Fibroblast of the conjunctiva (primary cell): ENCODE data around the gene RNF38.

ENCODE experiments used
- DNase-seq: peaks from one replicate; pipeline ENCODE4 v3.0.0-alpha.2; 2010; ENCODE audit warnings: low read depth

The RNF38 gene

DNA sequence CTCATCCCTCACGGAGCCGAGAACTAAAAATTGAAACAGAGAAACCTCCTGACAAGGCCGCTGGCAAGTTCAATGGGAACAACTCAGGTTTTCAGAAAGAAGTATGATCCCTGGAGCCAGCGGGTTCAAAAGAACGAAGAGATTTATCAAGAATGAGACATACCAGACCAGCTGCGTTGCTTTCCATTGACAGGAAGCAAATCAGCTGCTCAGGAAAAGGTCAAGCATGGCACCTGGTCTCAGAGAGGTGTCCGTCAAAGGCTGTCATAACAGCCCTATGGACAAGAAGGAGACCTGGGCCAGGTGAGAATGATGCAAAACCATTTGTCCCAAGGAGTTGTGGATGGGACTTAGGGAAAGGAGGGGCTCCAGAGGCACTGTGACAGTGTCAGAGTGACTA, 106.9 kb downstream of the RNF38 start:
- DNase-seq: no peak

GRCh38 chr9:36292641-36293040, 107.4 kb downstream of the RNF38 start:
- DNase-seq: no peak

GRCh38 chr9:36290996-36291395, 109.1 kb downstream of the RNF38 start:
- no peak for DNase-seq

DNA sequence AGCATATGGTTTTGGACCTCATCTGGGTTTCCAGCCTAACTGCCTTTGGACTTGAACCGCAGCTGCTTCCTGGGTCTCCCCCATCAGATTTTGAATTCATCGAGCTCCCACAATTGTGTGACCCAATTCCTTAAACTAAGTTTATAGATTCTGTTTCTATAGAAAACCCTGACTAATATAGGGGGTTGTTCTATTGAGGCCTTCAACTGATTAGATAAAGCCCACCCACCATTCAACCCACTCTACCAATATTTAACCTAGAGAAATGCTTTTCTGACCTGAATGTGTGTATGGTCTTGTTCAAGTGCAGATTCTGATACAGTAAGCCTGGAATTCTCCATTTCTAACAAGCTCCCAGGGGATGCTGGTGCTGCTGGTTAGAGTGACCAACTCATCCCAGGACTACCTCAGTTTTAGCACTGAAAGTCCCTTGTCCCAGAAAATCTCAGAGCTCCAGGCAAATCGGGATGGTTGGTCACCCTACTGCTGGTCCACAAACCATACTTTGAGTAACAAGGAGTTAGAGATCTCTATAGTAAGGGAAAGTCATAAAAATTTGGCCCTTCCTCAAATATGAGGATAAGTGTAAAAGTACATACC, 110.1 kb downstream of the RNF38 start:
- DNase-seq: no peak

- no peak for DNase-seq
Observed at GRCh38 chr9:36288070-36288469, 112.0 kb downstream of the RNF38 start.
